Embryonic facial prominence (tissue), 1 donor: ENCODE measurements around the gene ANO2.

Source experiments
- DNase-seq: peaks from one replicate; pipeline ENCODE4 v3.0.0-alpha.2; 2016; ENCODE audit errors: extremely low spot score

The ANO2 gene

DNA sequence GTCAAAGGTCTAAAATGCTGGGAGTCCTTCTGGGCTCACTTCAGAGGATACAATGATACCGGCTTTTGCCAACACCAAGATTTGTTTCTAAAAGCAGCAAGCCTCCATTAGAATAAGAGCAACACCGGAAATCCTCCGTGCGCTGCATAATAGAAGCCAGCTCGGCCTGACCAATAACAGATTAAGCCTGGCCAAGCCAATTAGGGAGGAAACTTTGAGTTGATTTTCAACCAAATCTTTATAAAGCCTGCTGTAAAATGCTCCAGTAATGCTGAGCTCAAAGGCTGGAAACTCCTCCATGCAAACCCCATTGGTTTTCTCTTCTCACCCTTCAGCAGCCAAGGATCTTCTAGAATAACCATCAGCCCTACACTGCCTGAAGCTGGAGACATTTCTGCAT, 363.0 kb downstream of the ANO2 start:
- no peak for DNase-seq

- DNase-seq: no peak
These were observed 363.4 kb downstream of the ANO2 start for GRCh38 chr12:5581616-5582015.

- peak; percentile 50 for DNase-seq
These were observed 364.0 kb downstream of the ANO2 start for GRCh38 chr12:5581019-5581418.

DNA sequence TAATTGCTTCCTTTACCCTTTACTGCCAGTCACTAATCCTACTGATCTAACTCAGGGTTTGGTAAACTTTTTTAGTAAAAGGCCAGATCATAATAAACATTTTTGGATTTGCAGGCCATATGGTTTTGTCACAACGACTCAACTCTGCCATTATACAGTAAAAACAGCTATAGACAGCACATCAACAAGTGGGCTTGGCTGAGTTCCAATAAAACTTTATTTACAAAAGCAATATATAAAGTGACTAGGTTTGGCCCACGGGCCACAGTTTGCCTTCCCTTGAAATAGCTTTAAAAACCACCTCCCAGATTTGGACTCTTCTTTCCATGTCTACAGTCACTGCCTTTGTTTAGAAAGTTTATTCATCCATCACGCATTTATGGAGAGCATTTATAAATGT, 366.3 kb downstream of the ANO2 start:
- DNase-seq: no peak

DNA sequence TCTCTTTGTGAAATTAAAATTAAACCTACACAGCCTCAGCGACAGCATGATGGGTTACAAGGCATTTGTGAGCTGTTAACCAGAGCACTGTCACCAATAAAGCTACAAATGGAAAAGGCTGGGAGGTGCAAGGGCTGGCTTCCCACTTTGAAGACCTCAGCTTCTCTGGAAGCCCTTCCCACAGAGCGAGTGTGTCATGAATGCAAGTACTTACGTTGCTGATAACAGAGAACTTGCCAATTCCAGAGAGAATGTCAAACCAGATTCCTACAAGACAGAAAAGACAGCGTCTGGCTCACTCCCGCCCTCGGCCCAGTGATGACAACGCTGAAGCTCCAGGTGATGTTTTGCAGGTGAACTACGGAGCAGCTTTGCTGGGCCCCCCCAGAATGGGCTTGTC, 367.3 kb downstream of the ANO2 start:
- DNase-seq: no peak

GRCh38 chr12:5577211-5577612, 367.8 kb downstream of the ANO2 start:
- no peak for DNase-seq

GRCh38 chr12:5575987-5576386, 369.1 kb downstream of the ANO2 start:
- DNase-seq: no peak

GRCh38 chr12:5575232-5575631, 369.8 kb downstream of the ANO2 start:
- no peak for DNase-seq

DNA sequence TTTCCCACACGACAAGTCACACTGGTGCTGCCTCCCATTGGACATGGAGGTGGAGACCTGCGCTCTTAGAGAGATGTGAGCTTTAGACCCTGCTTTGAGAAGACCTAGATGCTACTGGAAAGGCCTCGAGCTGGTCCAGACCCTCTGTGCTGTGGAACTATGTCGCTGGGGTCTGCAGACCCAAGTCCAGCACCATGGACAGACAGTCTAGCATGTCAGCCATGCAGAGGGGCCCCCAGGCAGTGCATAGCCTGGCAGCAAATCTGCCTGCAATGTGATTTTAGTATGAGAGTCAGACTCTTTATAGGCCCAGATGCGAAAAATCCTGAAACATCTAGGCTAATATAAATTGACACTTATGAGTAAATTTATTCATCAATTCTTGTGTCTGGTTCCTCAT, 371.7 kb downstream of the ANO2 start:
- no peak for DNase-seq

DNA sequence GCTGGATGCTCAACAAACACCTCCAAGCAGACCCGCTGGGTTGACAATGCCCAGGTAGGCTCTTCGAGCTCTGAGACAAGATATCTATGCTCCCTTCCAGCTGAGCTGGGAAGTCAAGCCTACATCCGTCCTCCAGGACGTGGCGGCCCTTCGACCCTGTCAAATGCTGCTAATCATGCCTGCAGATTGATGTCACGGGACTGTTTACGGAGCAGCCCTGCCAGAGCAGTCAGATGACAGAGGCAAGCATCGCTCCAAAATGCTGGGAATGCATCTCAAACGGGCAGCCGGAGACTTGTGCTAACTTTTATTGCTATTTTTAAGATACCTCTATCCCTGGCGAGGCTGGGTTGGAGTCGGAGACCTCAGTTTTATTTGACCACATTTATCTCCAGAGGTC, 373.9 kb downstream of the ANO2 start:
- no peak for DNase-seq

GRCh38 chr12:5570416-5570815, 374.6 kb downstream of the ANO2 start:
- DNase-seq: no peak

GRCh38 chr12:5568325-5568981, 376.6 kb downstream of the ANO2 start:
- no peak for DNase-seq

DNA sequence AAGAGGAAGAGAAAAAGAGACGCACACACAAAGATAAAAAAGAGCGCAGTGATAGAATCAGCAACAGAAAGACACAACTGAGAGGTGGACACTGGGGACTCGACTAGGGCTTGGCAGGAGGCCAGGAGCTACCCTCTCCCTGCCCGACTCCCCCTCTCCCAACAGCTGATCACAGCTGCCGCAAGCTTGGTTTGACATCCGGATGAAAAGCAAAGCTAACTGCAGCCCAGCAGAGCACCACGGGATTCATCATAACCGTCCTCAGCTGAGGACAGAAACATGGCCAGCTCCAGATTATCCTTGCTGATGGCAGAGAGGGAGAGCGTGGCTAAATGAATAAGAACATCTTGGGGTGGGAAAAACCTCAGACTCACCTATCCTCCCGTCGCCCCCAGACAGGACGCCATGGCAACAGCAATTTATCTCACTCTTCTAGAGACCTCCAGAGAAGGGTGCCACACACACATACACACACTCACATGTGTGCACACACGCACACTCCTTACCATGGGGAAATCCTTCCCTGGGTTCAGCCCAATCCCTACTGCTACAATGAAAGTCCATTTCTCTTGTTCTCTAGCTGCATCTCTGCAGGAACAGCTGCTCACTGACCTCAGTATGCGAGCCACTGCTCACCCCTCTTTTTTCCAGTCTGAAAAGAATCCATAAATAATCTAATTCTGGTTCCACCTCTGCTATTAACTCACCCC, 377.9 kb downstream of the ANO2 start:
- DNase-seq: no peak

DNA sequence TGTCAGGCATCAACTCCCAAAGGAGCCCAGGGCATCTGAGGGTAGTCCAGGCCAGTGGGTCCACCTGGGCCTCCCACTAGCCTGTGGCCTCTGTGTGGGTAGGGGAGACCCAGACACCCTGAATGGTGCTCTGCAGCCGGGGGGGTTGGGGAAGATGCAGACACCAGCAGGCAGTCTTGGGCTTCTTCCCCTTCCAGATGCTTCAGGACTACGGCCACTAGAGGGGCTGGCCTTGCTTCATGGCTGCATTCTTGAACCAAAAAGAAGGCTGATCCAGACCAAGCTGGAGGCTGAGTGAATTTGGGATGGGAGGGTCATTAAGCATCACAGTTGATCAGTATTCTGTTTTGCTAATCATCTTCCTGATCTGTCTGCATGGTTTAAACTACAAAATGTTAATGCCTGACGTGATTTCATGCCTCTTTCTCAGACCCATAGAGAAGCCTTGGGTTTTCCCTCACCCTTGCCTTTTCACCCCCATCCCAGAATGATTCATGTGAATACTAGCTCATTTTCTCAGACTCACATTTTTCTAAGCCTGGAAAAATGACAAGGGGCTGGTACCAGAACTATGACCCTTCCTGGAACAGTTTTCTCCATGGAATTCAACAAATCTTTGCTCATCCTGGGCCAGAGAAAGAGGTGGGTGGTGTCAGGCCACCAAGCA, 379.0 kb downstream of the ANO2 start:
- no peak for DNase-seq

- DNase-seq: no peak
These were observed 382.5 kb downstream of the ANO2 start for GRCh38 chr12:5562581-5562980.

GRCh38 chr12:5561846-5562245, 383.2 kb downstream of the ANO2 start:
- no peak for DNase-seq

GRCh38 chr12:5561057-5561456, 384.0 kb downstream of the ANO2 start:
- no peak for DNase-seq

DNA sequence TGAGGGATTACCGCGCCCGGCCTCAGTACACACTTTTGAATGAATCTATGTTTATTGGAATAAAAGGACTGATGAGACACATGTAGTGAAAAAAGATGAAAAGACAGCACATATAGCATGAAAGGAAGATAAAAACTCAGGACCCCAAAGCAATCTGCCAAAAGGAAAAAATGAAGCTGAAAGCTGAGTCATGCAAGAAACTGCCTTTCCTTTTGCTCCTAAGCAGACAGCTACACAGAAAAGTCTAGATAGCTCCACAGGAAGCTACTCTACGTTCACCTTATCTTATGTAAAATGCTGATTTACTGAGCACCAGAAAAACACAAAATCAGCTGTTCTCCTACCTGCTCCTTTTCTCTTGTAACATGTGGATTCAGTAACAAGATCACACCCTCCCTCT, 384.8 kb downstream of the ANO2 start:
- DNase-seq: no peak

- DNase-seq: no peak
These were observed 387.2 kb downstream of the ANO2 start for GRCh38 chr12:5557906-5558305.

DNA sequence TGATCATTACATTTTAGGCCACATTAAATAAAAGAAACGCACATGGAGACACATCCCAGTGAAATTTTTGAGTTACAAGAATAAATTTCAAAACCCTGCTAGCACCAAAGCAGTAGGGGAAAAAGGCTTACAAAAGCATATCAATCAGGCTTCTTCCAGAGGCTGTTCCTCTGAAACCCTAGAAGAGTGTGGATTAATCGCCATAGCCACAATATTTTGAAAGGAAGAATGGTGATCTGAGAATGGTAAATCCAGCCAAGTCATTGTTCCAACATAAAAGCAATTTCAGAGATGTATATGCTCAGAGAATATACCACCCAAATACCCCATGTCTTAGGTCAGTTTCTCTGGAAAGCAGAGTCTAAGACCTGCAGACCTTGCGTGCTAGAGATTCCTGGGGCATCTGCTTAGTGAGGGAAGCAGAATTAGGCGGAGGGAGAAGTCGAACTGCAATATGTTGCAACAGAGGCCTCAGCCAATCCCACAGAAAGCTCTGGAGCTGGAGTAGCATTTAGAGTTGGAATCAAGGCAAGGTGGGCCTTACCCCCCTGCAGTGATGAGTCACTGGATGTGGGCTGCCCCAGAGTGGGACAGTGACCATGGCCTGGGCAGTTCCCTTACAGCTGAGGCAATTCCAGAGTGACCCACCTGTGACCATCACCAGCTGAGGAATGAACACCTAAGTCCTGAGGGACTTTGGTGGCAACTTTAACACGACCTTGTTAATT, 387.9 kb downstream of the ANO2 start:
- DNase-seq: no peak

GRCh38 chr12:5556033-5556614, 388.9 kb downstream of the ANO2 start:
- no peak for DNase-seq

GRCh38 chr12:5554711-5555110, 390.3 kb downstream of the ANO2 start:
- DNase-seq: no peak
